Activated naive CD4-positive, alpha-beta T cell treated with anti-CD3 and anti-CD28 coated beads for 36 hours (primary cell): Measurements from ENCODE around the gene BAZ2A. TPM values are rescaled to one million over a fixed set of nuclear protein-coding genes. Genes with fewer than 3 reads are reported as not detected.

ENCODE experiments used
- total RNA-seq, 2 experiments: library from RNA; stranded (reverse); gene quantifications; one replicate each; pipeline ENCODE4 v1.2.3, GENCODE V29; 2021

BAZ2A gene
- total RNA-seq, 2 experiments from 2014 or later, result 78.3 to 80.0 TPM

Other genes with a start within 250 kb of the BAZ2A start
- 10 to 100 TPM; 69.9 to 70.8 TPM for gene TIMELESS, start 180.9 kb downstream of the BAZ2A start, total RNA-seq
- not detected for gene MIP, start 175.7 kb downstream of the BAZ2A start, total RNA-seq
- gene SPRYD4, start 161.7 kb downstream of the BAZ2A start, total RNA-seq, result 1 to 10 TPM; 2.2 TPM
- 1 to 10 TPM; 4.6 to 5.5 TPM for gene GLS2, start 142.2 kb downstream of the BAZ2A start, total RNA-seq
- 1 to 10 TPM; 2.5 to 5.1 TPM for gene RBMS2, start 108.5 kb downstream of the BAZ2A start, total RNA-seq
- 100 to 1,000 TPM; 854 to 863 TPM for gene ATP5F1B, start 15.7 kb upstream of the BAZ2A start, total RNA-seq
- gene PTGES3, start 58.0 kb upstream of the BAZ2A start, total RNA-seq, result 100 to 1,000 TPM; 289 to 293 TPM
- gene NACA, start 95.0 kb upstream of the BAZ2A start, total RNA-seq, result 1,000 to 10,000 TPM; 1,279 to 1,321 TPM
- gene PRIM1, start 122.0 kb upstream of the BAZ2A start, total RNA-seq, result 10 to 100 TPM; 74.9 to 75.0 TPM
- gene HSD17B6, start 133.0 kb upstream of the BAZ2A start, total RNA-seq, result 1 to 10 TPM; 3.5 to 3.7 TPM